HEK293T (cell line): ENCODE measurements around the gene FAM219B.

Source experiments
- CTCF ChIA-PET: fragments of 350-600 bp; formaldehyde crosslinking; extraction: SDS; loops from one replicate; lab custom pipeline; 2021; ENCODE audit warnings: antibody characterized with exemption, inconsistent platforms; lab: Yijun Ruan, JAX
- POLR2A ChIA-PET: fragments of 350-600 bp; formaldehyde crosslinking; extraction: SDS; loops from one replicate; lab custom pipeline; 2020; ENCODE audit warnings: antibody characterized with exemption, inconsistent platforms; lab: Yijun Ruan, JAX
- DNase-seq: peaks from one replicate; pipeline ENCODE4 v3.0.0; 2012; ENCODE audit warnings: mixed read lengths; ENCODE audit errors: extremely low spot score
- ARNT ChIP-seq: fragments of 450-650 bp; IDR thresholded peaks from 2 replicates; pipeline ENCODE4 v1.6.1; 2017; ENCODE audit warnings: mild to moderate bottlenecking
- BHLHE40 ChIP-seq: fragments of 450-650 bp; IDR thresholded peaks from 2 replicates; pipeline ENCODE4 v1.6.1; 2016; ENCODE audit warnings: mild to moderate bottlenecking, moderate library complexity, borderline replicate concordance
- CTBP1 ChIP-seq: fragments of 450-650 bp; IDR thresholded peaks from 2 replicates; pipeline ENCODE4 v1.6.1; 2016; ENCODE audit warnings: borderline replicate concordance
- ELF4 ChIP-seq: fragments of 450-650 bp; IDR thresholded peaks from 2 replicates; pipeline ENCODE4 v1.6.1; 2017; ENCODE audit warnings: antibody characterized with exemption
- FOXA1 ChIP-seq: fragments of 450-650 bp; IDR thresholded peaks from 2 replicates; pipeline ENCODE4 v1.6.1; 2016; ENCODE audit warnings: mild to moderate bottlenecking
- FOXK2 ChIP-seq: fragments of 450-650 bp; IDR thresholded peaks from 2 replicates; pipeline ENCODE4 v1.6.1; 2016; ENCODE audit warnings: mild to moderate bottlenecking
- FOXM1 ChIP-seq: fragments of 450-650 bp; IDR thresholded peaks from 2 replicates; pipeline ENCODE4 v1.6.1; 2017; ENCODE audit warnings: mild to moderate bottlenecking, borderline replicate concordance
- HDGF ChIP-seq: fragments of 450-650 bp; IDR thresholded peaks from 2 replicates; pipeline ENCODE4 v1.6.1; 2017; ENCODE audit warnings: antibody characterized with exemption, borderline replicate concordance
- L3MBTL2 ChIP-seq: fragments of 450-650 bp; conservative IDR thresholded peaks from 2 replicates; pipeline ENCODE4 v1.6.1; 2016; ENCODE audit warnings: mild to moderate bottlenecking
- LEF1 ChIP-seq: fragments of 450-650 bp; IDR thresholded peaks from 2 replicates; pipeline ENCODE4 v1.6.1; 2017; ENCODE audit warnings: mild to moderate bottlenecking, borderline replicate concordance
- NFRKB ChIP-seq: fragments of 450-650 bp; IDR thresholded peaks from 2 replicates; pipeline ENCODE4 v1.6.1; 2016; ENCODE audit warnings: mild to moderate bottlenecking, moderate library complexity
- SP1 ChIP-seq: fragments of 450-650 bp; IDR thresholded peaks from 2 replicates; pipeline ENCODE4 v1.6.1; 2017
- SUZ12 ChIP-seq: fragments of 450-650 bp; IDR thresholded peaks from 2 replicates; pipeline ENCODE4 v1.6.1; 2016; ENCODE audit warnings: mild to moderate bottlenecking
- TARDBP ChIP-seq: fragments of 450-650 bp; IDR thresholded peaks from 2 replicates; pipeline ENCODE4 v1.6.1; 2016
- ZNF384 ChIP-seq: fragments of 450-650 bp; IDR thresholded peaks from 2 replicates; pipeline ENCODE4 v1.6.1; 2016
- TF ChIP-seq, protein P1 (sequence below): fragments of 450-650 bp; IDR thresholded peaks from 2 replicates; pipeline ENCODE4 v1.6.1; 2016

The FAM219B gene

GRCh38 chr15:74906450-74907162 lies at the start of gene FAM219B:
Gene FAM219B (minus strand): TSS chr15:74906851. CDS start chr15:74906800, 51 bp downstream.
- TF ChIP-seq FOXM1 (peak; percentile 58; the same call in 1 of the 2 replicates), L3MBTL2 (peak; percentile 51), HDGF (no peak), FOXA1 (no peak)
- DNase-seq = peak; percentile 98
- POLR2A ChIA-PET = interaction anchor here (0.6 to 3.7 kb wide), 34 partner anchors 10 to 356 kb away, joined by 3 to 35 read pairs (median 5); partner anchors contain the start of genes COX5A, MPI, RPP25 and SCAMP2
- CTCF ChIA-PET = interaction anchor here (0.9 to 1.1 kb wide), 2 partner anchors 29 to 44 kb away, joined by 3 read pairs; no protein-coding TSS in a partner anchor

GRCh38 chr15:74955796-74956647 lies 49.4 kb upstream of the FAM219B start:
- ChIA-PET CTCF (interaction anchor here (0.8 to 2.2 kb wide), 4 partner anchors 11 to 187 kb away, joined by 4 to 10 read pairs (median 8); no protein-coding TSS in a partner anchor), POLR2A (interaction anchor here (0.7 to 6.0 kb wide), 29 partner anchors 9 to 240 kb away, joined by 3 to 48 read pairs (median 5); partner anchors contain the start of genes COX5A, CSK, FAM219B and MPI)
- TF ChIP-seq CTBP1 (no peak), L3MBTL2 (peak; percentile 88)
- peak; percentile 42 for DNase-seq

GRCh38 chr15:74955017-74955416 lies 48.4 kb upstream of the FAM219B start:
- ChIA-PET CTCF (interaction anchor here (0.6 to 2.2 kb wide), 5 partner anchors 53 to 249 kb away, joined by 3 to 10 read pairs (median 6); no protein-coding TSS in a partner anchor), POLR2A (interaction anchor here (1.1 to 6.0 kb wide), 9 partner anchors 17 to 173 kb away, joined by 4 to 48 read pairs (median 6); partner anchors contain the start of genes COX5A, CSK, FAM219B and MPI)
- TF ChIP-seq LEF1 (no peak), L3MBTL2 (no peak), TARDBP (no peak), ELF4 (no peak), FOXK2 (no peak), SP1 (no peak), ZNF384 (no peak)
- TF ChIP-seq, protein P1, sequence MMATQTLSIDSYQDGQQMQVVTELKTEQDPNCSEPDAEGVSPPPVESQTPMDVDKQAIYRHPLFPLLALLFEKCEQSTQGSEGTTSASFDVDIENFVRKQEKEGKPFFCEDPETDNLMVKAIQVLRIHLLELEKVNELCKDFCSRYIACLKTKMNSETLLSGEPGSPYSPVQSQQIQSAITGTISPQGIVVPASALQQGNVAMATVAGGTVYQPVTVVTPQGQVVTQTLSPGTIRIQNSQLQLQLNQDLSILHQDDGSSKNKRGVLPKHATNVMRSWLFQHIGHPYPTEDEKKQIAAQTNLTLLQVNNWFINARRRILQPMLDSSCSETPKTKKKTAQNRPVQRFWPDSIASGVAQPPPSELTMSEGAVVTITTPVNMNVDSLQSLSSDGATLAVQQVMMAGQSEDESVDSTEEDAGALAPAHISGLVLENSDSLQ = no peak
- no peak for DNase-seq

GRCh38 chr15:74954515-74954914 lies 47.9 kb upstream of the FAM219B start:
- ChIA-PET CTCF (interaction anchor here (0.5 to 2.2 kb wide), 8 partner anchors 53 to 319 kb away, joined by 3 to 10 read pairs (median 3); no protein-coding TSS in a partner anchor), POLR2A (interaction anchor here (1.0 to 6.0 kb wide), 11 partner anchors 16 to 194 kb away, joined by 4 to 48 read pairs (median 5); partner anchors contain the start of genes COX5A, CSK, FAM219B and MPI)
- no peak for DNase-seq
- TF ChIP-seq, protein P1 = no peak
- TF ChIP-seq ZNF384 (no peak), CTBP1 (no peak), FOXM1 (no peak), SP1 (no peak), LEF1 (no peak), ARNT (no peak), TARDBP (no peak), HDGF (no peak), NFRKB (no peak), ELF4 (no peak), FOXK2 (no peak), FOXA1 (no peak), BHLHE40 (no peak)

DNA sequence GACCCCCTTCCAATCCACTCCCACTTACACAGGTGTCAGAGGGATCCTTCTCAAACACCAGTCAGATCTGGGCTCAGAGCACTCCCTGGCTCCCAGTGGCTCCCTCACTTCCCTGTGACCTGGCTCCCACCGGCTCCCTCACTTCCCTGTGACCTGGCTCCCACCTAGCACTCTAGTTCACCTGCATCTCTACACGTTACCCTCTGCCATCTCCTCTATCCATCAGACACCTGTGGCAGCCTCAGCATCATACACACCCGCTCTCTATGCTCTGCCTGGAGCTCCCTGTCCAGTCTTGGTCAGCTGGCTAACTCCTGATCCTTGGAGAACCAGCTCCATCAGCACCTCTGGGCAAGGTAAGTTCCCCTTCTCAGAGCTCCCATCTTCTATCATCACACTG lies 44.4 kb upstream of the FAM219B start:
- POLR2A ChIA-PET = interaction anchor here (0.5 to 3.2 kb wide), 10 partner anchors 8 to 180 kb away, joined by 3 to 15 read pairs (median 4); partner anchors contain the start of genes COX5A, FAM219B and MPI
- TF ChIP-seq SUZ12 (no peak), L3MBTL2 (no peak), ARNT (no peak), LEF1 (no peak), HDGF (no peak), FOXK2 (no peak), NFRKB (no peak), BHLHE40 (no peak), TARDBP (no peak), SP1 (no peak), FOXA1 (no peak), CTBP1 (no peak), FOXM1 (no peak), ZNF384 (no peak), ELF4 (no peak)
- TF ChIP-seq, protein P1 = no peak
- no peak for DNase-seq
- CTCF ChIA-PET = interaction anchor here (0.6 to 2.6 kb wide), 19 partner anchors 10 to 357 kb away, joined by 3 to 24 read pairs (median 4); partner anchors contain the start of genes CSK, FAM219B, SCAMP5 and ULK3
